T-cell (primary cell): ENCODE results near the gene PPT2. TPM values are rescaled to one million over a fixed set of nuclear protein-coding genes. Genes with fewer than 3 reads are reported as not detected.

ENCODE experiments used
- ATAC-seq, 4 experiments: fragments of 200-7000 bp in 3 of 4; fragments of 150-1000 bp in 1 of 4; cut with Tn5 transposase; replicated peaks in 1 of 4; 1 replicate in 3 of 4; 2 replicates in 1 of 4; pipeline ENCODE4 v1.10.0; 2021; ENCODE audit warnings: moderate library complexity in 3 of 4, mild to moderate bottlenecking in 2 of 4, moderate number of reproducible peaks in 1 of 4
- CTCF ChIA-PET, 2 donors: fragments of 300-600 bp; sonication (Branson Sonifier 250); formaldehyde crosslinking; loops; one replicate each; lab custom pipeline; 2022; ENCODE audit warnings: antibody characterized with exemption in 2 of 2; lab: Charles Lee
- POLR2A ChIA-PET, 2 donors: fragments of 300-600 bp; sonication (Branson Sonifier 250); formaldehyde crosslinking; loops; one replicate each; lab custom pipeline; 2022; ENCODE audit warnings: antibody characterized with exemption in 2 of 2; lab: Charles Lee
- DNase-seq, 35 experiments: peaks; one replicate each; pipeline versions ENCODE4 v3.0.0 to v3.0.0-alpha.2; 2013 to 2023
- H3K27ac ChIP-seq: one replicate; pipeline ENCODE4 v1.5.1; 2013; ENCODE audit warnings: low read length
- H3K27me3 ChIP-seq, 2 experiments: replicated peaks in 1 of 2; 1 replicate in 1 of 2; 2 replicates in 1 of 2; pipeline versions ENCODE4 v1.6.1 to v1.7.0; 2013; ENCODE audit warnings: low read length in 1 of 2, mixed read lengths in 1 of 2; ENCODE audit not compliant: control insufficient read depth in 2 of 2, insufficient read depth in 2 of 2; ENCODE audit errors: extremely low read depth in 1 of 2
- H3K36me3 ChIP-seq, 2 donors: 1 replicate in 1 of 2; 2 replicates in 1 of 2; pipeline versions ENCODE4 v1.6.1 to v1.7.0; 2013; ENCODE audit warnings: low read length in 1 of 2; ENCODE audit not compliant: control insufficient read depth in 2 of 2, insufficient read depth in 1 of 2; ENCODE audit errors: extremely low read depth in 1 of 2
- H3K4me1 ChIP-seq, 2 experiments: 1 replicate in 1 of 2; 2 replicates in 1 of 2; pipeline versions ENCODE4 v1.6.1 to v1.7.0; 2013; ENCODE audit warnings: low read length in 2 of 2, mixed read lengths in 1 of 2; ENCODE audit not compliant: insufficient read depth in 2 of 2, control insufficient read depth in 1 of 2; ENCODE audit errors: extremely low read depth in 1 of 2
- H3K4me3 ChIP-seq, 2 donors: 1 replicate in 1 of 2; 2 replicates in 1 of 2; pipeline versions ENCODE4 v1.5.1 to v1.7.0; 2013; ENCODE audit warnings: mild to moderate bottlenecking in 2 of 2, low read length in 1 of 2, moderate library complexity in 1 of 2; ENCODE audit not compliant: control insufficient read depth in 1 of 2; ENCODE audit errors: extremely low read depth in 1 of 2
- H3K9me3 ChIP-seq: 2 replicates; pipeline ENCODE4 v1.7.0; 2013
- H3K27ac Mint-ChIP-seq, 2 donors: one replicate each; pipeline ENCODE4 v1.8.0; 2020 to 2021; ENCODE audit warnings: mild to moderate bottlenecking in 2 of 2, mixed read lengths in 2 of 2
- H3K27me3 Mint-ChIP-seq, 2 donors: one replicate each; pipeline ENCODE4 v1.8.0; 2021 to 2022; ENCODE audit warnings: mixed read lengths in 2 of 2
- H3K36me3 Mint-ChIP-seq: one replicate; pipeline ENCODE4 v1.8.0; 2021; ENCODE audit warnings: mixed read lengths
- H3K4me1 Mint-ChIP-seq, 3 donors: one replicate each; pipeline ENCODE4 v1.8.0; 2020 to 2022; ENCODE audit warnings: mixed read lengths in 3 of 3, mild to moderate bottlenecking in 1 of 3
- H3K4me3 Mint-ChIP-seq, 3 donors: one replicate each; pipeline ENCODE4 v1.8.0; 2020 to 2022; ENCODE audit warnings: mild to moderate bottlenecking in 3 of 3, mixed read lengths in 3 of 3, moderate library complexity in 3 of 3
- H3K9me3 Mint-ChIP-seq, 3 donors: one replicate each; pipeline ENCODE4 v1.8.0; 2020 to 2022; ENCODE audit warnings: mixed read lengths in 3 of 3
- WGBS: methylation state at CpG from one replicate; pipeline ENCODE4 v1.1.5; 2013; ENCODE audit warnings: missing lambda C conversion rate; ENCODE audit not compliant: insufficient coverage; 5-methylcytosine and 5-hydroxymethylcytosine counted together
- total RNA-seq, 35 experiments: library from RNA in 6 of 35; stranded (reverse) in 6 of 35; fragments of 120-200 nt in 1 of 35; gene quantifications; one replicate each; pipeline versions ENCODE4 v1.2.1 to v1.2.4 and lab custom pipeline; 2013 to 2026

PPT2 gene
- total RNA-seq, 5 donors from 2014 or later (not counting 1 experiment from before 2014, with no cell fraction given), result 11.2 to 25.6 (median 19.3) TPM

GRCh38 chr6:32146687-32147086, 7.3 kb upstream of the PPT2 start:
- ATAC-seq (no peak), DNase-seq (no peak)
- peaks cover 29 to 36% (median 35%) of the 10 kb centered on the region in 3 donors for H3K4me1 Mint-ChIP-seq
- Histone ChIP-seq H3K27me3 (peaks cover 5 to 38% of the 10 kb centered on the region in 2 experiments), H3K27ac (no peak overlapping the region), H3K9me3 (no peaks in the 10 kb centered on the region), H3K4me3 (no peak overlapping the region), H3K36me3 (no peaks in the 10 kb centered on the region), H3K4me1 (peaks cover 0 to 35% of the 10 kb centered on the region in 2 experiments)
- no peaks in the 10 kb centered on the region for H3K36me3 Mint-ChIP-seq
- no peak overlapping the region for H3K4me3 Mint-ChIP-seq
- H3K27ac Mint-ChIP-seq, result no peak overlapping the region
- ChIA-PET POLR2A (no interaction called here), CTCF (no interaction called here)
- no peaks in the 10 kb centered on the region for H3K9me3 Mint-ChIP-seq
- peaks cover 6 to 40% of the 10 kb centered on the region in 2 donors for H3K27me3 Mint-ChIP-seq
- WGBS, result 68% methylated on average over 4 of the region's 4 CpGs

- no peak for ATAC-seq
- peaks cover 6 to 35% of the 10 kb centered on the region in 2 donors for H3K27me3 Mint-ChIP-seq
- peaks cover 0 to 43% of the 10 kb centered on the region in 2 experiments for H3K4me1 ChIP-seq
- ChIA-PET CTCF (interaction anchor here in 1 of 2 donors (0.7 kb wide), 1 partner anchor 1822 kb away, joined by 3 read pairs; no protein-coding TSS in a partner anchor), POLR2A (interaction anchor here in 1 of 2 donors (0.7 kb wide), 1 partner anchor 19 kb away, joined by 7 read pairs; no protein-coding TSS in a partner anchor)
- WGBS, result no CpG with 5 or more reads among the region's 4 CpGs
- no peaks in the 10 kb centered on the region for H3K36me3 ChIP-seq
- peaks cover 36 to 43% (median 43%) of the 10 kb centered on the region in 3 donors for H3K4me1 Mint-ChIP-seq
- H3K9me3 Mint-ChIP-seq, result no peaks in the 10 kb centered on the region
- no peaks in the 10 kb centered on the region for H3K36me3 Mint-ChIP-seq
- H3K4me3 Mint-ChIP-seq, result peak overlapping the region in 1 of 3 donors; percentile 90
- no peaks in the 10 kb centered on the region for H3K9me3 ChIP-seq
- H3K4me3 ChIP-seq, result no peak overlapping the region
- H3K27ac ChIP-seq, result no peak overlapping the region
- peaks cover 5 to 41% of the 10 kb centered on the region in 2 experiments for H3K27me3 ChIP-seq
- peak in 1 of 35 experiments; percentile 32 for DNase-seq
- no peak overlapping the region for H3K27ac Mint-ChIP-seq
Measured at GRCh38 chr6:32147401-32148132, 6.4 kb upstream of the PPT2 start.

- CTCF ChIA-PET, result interaction anchor here in 1 of 2 donors (0.7 kb wide), 1 partner anchor 1821 kb away, joined by 3 read pairs; no protein-coding TSS in a partner anchor
- Histone ChIP-seq H3K27me3 (peaks cover 5 to 45% of the 10 kb centered on the region in 2 experiments), H3K36me3 (no peaks in the 10 kb centered on the region), H3K4me3 (peak overlapping the region; percentile 35 to 60), H3K4me1 (peaks cover 0 to 53% of the 10 kb centered on the region in 2 experiments), H3K27ac (no peak overlapping the region), H3K9me3 (no peaks in the 10 kb centered on the region)
- Mint-ChIP-seq H3K27ac (peak overlapping the region; percentile 58), H3K9me3 (no peaks in the 10 kb centered on the region), H3K36me3 (no peaks in the 10 kb centered on the region), H3K27me3 (peaks cover 6 to 42% of the 10 kb centered on the region in 2 donors), H3K4me1 (peaks cover 45 to 52% (median 52%) of the 10 kb centered on the region in 3 donors), H3K4me3 (peak overlapping the region; percentile 78 to 90 (median 80))
- peak; percentile 75 to 82 (median 76) for ATAC-seq
- POLR2A ChIA-PET, result no interaction called here
- 17% methylated on average over 26 of the region's 39 CpGs for WGBS
- DNase-seq, result peak; percentile 31 to 77 (median 64)
Measured at GRCh38 chr6:32148289-32149091, 5.5 kb upstream of the PPT2 start.

- ATAC-seq (peak in 3 of 4 experiments; percentile 8 to 21 (median 10)), DNase-seq (peak in 2 of 35 experiments; percentile 30 to 37)
- peaks cover 0 to 60% of the 10 kb centered on the region in 2 experiments for H3K4me1 ChIP-seq
- no peaks in the 10 kb centered on the region for H3K9me3 ChIP-seq
- no peaks in the 10 kb centered on the region for H3K9me3 Mint-ChIP-seq
- H3K4me3 Mint-ChIP-seq, result peak overlapping the region; percentile 78 to 90 (median 80)
- H3K27ac ChIP-seq, result no peak overlapping the region
- H3K36me3 Mint-ChIP-seq, result no peaks in the 10 kb centered on the region
- peaks cover 6 to 42% of the 10 kb centered on the region in 2 donors for H3K27me3 Mint-ChIP-seq
- CTCF ChIA-PET, result no interaction called here
- peak overlapping the region; percentile 35 to 60 for H3K4me3 ChIP-seq
- peaks cover 45 to 59% (median 58%) of the 10 kb centered on the region in 3 donors for H3K4me1 Mint-ChIP-seq
- H3K36me3 ChIP-seq, result no peaks in the 10 kb centered on the region
- H3K27ac Mint-ChIP-seq, result peak overlapping the region; percentile 58
- POLR2A ChIA-PET, result no interaction called here
- peaks cover 5 to 49% of the 10 kb centered on the region in 2 experiments for H3K27me3 ChIP-seq
- WGBS, result 35% methylated on average over 34 of the region's 47 CpGs
Measured at GRCh38 chr6:32149092-32149755, 4.7 kb upstream of the PPT2 start.

GRCh38 chr6:32149932-32150870, 3.7 kb upstream of the PPT2 start:
- Histone ChIP-seq H3K27ac (no peak overlapping the region), H3K27me3 (peaks cover 5 to 49% of the 10 kb centered on the region in 2 experiments)
- peaks cover 55 to 69% (median 68%) of the 10 kb centered on the region in 3 donors for H3K4me1 Mint-ChIP-seq

More at GRCh38 chr6:32149932-32150870, 3.7 kb upstream of the PPT2 start:
- ChIA-PET POLR2A (no interaction called here), CTCF (no interaction called here)
- DNase-seq, result no peak
- peak overlapping the region; percentile 31 to 91 (median 72) for H3K4me3 Mint-ChIP-seq
- no peak for ATAC-seq
- H3K9me3 Mint-ChIP-seq, result no peaks in the 10 kb centered on the region
- 64% methylated on average over 49 of the region's 55 CpGs for WGBS
- peaks cover 5 to 70% of the 10 kb centered on the region in 2 experiments for H3K4me1 ChIP-seq
- H3K27me3 Mint-ChIP-seq, result peaks cover 6 to 42% of the 10 kb centered on the region in 2 donors
- no peaks in the 10 kb centered on the region for H3K36me3 Mint-ChIP-seq
- H3K4me3 ChIP-seq, result no peak overlapping the region
- H3K27ac Mint-ChIP-seq, result peak overlapping the region; percentile 28 to 29
- no peaks in the 10 kb centered on the region for H3K36me3 ChIP-seq
- H3K9me3 ChIP-seq, result no peaks in the 10 kb centered on the region
